GM08714 (cell line): Measurements from ENCODE around the gene CHMP2A.

Source experiments
- H3K4me3 ChIP-seq: fragments of 200-500 bp; sonication (Bioruptor generic); 2 replicates; pipeline ENCODE4 v1.5.1; 2014; ENCODE audit warnings: mild to moderate bottlenecking, low read length, inconsistent platforms
- ZNF274 ChIP-seq: IDR thresholded peaks from 2 replicates; pipeline ENCODE4 v1.6.1; 2012; ENCODE audit warnings: mild to moderate bottlenecking, low read depth, low read length

CHMP2A gene

GRCh38 chr19:58573658-58574164 lies 18.8 kb upstream of the CHMP2A start:
- TF ChIP-seq ZNF274: no peak
- H3K4me3 ChIP-seq: peak overlapping the region; percentile 66

- H3K4me3 ChIP-seq: peak within 1 kb of the TSS; percentile 66
- TF ChIP-seq ZNF274: no peak
Observed at GRCh38 chr19:58572818-58573657, 18.1 kb upstream of the CHMP2A start, which contains the start of gene MZF1. Gene MZF1 (minus strand): TSS chr19:58573335. CDS start chr19:58571389, 1,946 bp downstream.

DNA sequence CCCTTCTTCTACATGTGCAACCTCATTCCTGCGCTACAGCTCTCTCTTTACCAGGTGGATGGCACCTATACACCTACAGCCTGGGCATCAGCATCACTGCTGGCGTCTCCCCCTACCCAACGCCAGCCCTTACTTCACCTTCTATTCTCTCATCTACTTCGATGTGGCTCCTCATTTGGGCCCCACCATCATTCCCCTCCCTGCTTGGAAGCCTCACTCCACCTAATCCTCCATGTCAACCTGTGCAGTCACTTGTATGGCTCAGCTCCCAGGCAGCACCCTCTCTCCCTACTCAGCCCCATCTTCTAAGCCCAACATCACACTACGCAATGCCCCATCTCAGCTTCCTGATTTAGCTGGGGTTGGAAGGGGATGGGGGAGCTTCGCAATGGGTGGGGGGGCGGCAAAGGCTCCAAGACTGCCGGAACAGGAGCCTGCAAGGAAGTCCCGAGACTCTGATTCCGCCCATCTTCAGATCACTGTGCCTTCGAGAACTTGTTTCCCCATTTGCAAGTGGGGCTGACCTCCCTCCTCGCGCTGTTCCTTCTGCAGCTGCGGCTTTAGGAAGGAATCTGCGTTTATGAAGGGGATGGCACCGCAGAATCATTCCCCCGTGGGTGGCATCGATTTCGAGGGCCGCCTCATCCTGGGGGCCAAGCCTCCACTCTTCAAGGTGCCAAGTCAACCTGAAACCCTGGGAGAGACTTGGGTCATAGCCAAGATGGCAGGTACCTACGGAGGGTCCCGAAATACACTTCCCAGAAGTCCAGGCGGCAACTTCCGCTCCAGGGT lies 17.3 kb upstream of the CHMP2A start:
- TF ChIP-seq ZNF274: no peak
- peak overlapping the region; percentile 60; the same call in 1 of the 2 replicates for H3K4me3 ChIP-seq

GRCh38 chr19:58571575-58571947 lies 16.7 kb upstream of the CHMP2A start:
- no peak overlapping the region; the same call in 1 of the 2 replicates for H3K4me3 ChIP-seq
- TF ChIP-seq ZNF274: no peak

DNA sequence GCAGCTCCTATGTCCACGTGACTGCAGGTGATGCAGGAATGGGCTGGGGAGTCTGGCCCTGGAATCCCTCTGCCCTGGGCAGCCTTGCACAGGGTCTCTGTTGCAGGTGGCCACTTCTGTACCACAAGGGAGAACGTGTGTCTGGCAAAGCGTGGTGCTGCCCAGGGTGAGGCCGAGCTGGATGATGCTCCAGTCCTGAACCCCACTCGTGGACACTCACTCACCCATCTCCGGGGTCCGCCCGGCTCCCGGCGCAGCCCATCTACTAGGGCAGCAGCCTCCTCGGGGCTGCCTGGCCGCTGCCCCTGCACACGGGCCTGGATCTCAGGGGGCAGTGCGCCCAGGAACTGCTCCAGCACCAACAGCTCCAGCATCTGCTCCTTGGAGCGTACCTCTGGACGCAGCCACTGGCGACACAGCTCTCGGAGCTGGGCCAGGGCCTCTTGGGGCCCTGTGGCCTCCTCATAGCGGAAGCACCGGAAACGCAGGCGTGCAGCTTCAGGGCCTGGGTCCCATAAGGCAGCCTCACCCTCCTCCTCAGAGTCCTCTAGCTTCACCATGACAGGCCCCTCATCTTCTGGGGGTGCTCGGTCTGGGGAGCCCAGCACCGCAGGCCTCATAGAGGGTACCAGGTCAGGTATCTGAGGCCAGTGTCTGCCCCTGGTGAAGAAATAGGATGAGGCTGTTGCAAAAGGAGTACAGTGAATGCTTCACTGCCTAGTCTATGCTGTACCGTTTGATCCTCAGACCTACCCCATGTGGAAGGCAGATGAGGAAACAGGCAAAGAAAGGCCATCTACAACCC lies 16.1 kb upstream of the CHMP2A start:
- no peak for TF ChIP-seq ZNF274
- no peak overlapping the region for H3K4me3 ChIP-seq

- TF ChIP-seq ZNF274: no peak
- no peak overlapping the region for H3K4me3 ChIP-seq
Observed at GRCh38 chr19:58569943-58570670, 15.2 kb upstream of the CHMP2A start.

- no peak for TF ChIP-seq ZNF274
- no peak overlapping the region for H3K4me3 ChIP-seq
Observed at GRCh38 chr19:58569191-58569942, 14.5 kb upstream of the CHMP2A start.

DNA sequence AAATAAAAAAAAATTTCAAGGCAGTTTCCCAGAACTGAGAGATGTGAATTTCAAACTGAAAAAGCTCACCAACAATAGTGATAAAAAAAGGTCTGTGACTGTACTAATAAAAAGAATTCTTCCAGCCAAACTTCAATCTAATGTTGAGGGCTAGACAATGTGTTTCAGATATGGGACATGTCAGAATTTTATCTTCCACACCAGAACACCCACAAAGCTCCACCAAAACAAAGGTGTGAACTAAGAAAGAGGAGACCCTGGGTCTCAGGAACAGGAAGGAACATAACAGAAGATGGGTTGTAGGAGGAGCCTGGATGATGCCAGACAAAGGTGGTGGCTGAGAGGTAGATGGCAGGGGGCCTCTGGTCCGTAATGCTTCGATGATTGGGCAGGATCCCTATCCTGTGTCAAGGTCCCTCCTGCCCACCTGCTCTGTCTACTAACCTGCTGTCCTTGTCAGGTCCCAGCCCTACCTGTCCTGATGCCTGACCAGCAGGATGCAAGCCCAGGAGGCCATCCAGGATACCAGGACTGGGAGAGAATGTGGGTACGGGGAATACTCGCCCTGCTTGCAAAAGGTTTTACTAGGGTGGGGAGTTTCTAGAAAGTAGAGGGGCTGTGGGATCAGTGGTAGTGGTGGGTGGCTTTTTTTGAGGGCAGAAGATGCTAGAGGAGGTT lies 13.7 kb upstream of the CHMP2A start:
- H3K4me3 ChIP-seq: no peak overlapping the region
- TF ChIP-seq ZNF274: no peak

DNA sequence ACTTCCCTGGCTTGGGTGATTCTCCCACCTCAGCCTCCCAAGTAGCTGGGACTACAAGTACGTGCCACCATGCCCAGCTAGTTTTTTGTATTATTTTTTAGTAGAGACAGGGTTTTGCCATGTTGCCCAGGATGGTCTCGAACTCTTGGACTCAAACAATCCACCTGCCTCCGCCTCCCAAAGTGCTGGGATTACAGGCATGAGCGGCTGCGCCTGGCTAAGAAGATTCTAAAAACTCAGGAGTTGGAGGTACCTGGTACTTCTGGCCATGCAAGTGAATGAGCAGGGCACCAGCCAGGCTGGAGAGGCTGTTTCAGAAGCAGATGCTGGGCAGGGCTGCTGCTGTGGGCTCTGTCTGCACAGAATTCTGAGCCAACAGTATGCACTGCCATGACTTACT lies 12.1 kb upstream of the CHMP2A start:
- H3K4me3 ChIP-seq: no peak overlapping the region
- TF ChIP-seq ZNF274: no peak

GRCh38 chr19:58563823-58564222 lies 8.9 kb upstream of the CHMP2A start:
- H3K4me3 ChIP-seq: peak overlapping the region; percentile 34; the same call in 1 of the 2 replicates
- TF ChIP-seq ZNF274: no peak

GRCh38 chr19:58563034-58563573 lies 8.2 kb upstream of the CHMP2A start:
- H3K4me3 ChIP-seq: peak overlapping the region; percentile 34; the same call in 1 of the 2 replicates
- no peak for TF ChIP-seq ZNF274
